HCT116 (cell line): ENCODE data around the gene MTA1. TPM values are rescaled to one million over a fixed set of nuclear protein-coding genes. Genes with fewer than 3 reads are reported as not detected.

Experiments
- ATAC-seq: fragments of 200-7000 bp; cut with Tn5 transposase; 2 replicates; pipeline ENCODE4 v1.9.1; 2020; ENCODE audit warnings: mild to moderate bottlenecking, moderate library complexity
- BruUV-seq: library from RNA; stranded (reverse); fragments of 400-500 nt; replicated peaks from 2 replicates; lab custom pipeline; 2021; lab: Mats Ljungman, UMichigan
- CTCF ChIA-PET: fragments of 300-600 bp; sonication (Branson Sonifier 250); formaldehyde crosslinking; loops from one replicate; lab custom pipeline; 2021; ENCODE audit warnings: antibody characterized with exemption; lab: Charles Lee
- POLR2A ChIA-PET: fragments of 300-600, 350-600 bp; sonication (Branson Sonifier 250); formaldehyde crosslinking; loops from one replicate; lab custom pipeline; 2021; ENCODE audit warnings: antibody characterized with exemption; lab: Charles Lee
- RAD21 ChIA-PET, 2 experiments: fragments of 300-600 bp; sonication (Branson Sonifier 250); formaldehyde crosslinking; loops; one replicate each; lab custom pipeline; 2023; ENCODE audit warnings: low total read pairs in 2 of 2; ENCODE audit not compliant: uncharacterized antibody in 2 of 2, unreplicated experiment in 2 of 2, low non-redundant PET in 1 of 2; lab: Charles Lee
- DNase-seq: peaks from one replicate; pipeline ENCODE4 v3.0.0-alpha.2; 2010; ENCODE audit warnings: low read depth, low spot score
- H2AFZ ChIP-seq: fragments of 200-600 bp; shearing (Covaris generic), sonication (generic); 2 replicates; pipeline ENCODE4 v1.6.1; 2017; ENCODE audit warnings: low read depth, mixed run types, mixed read lengths, antibody characterized with exemption, low read length; ENCODE audit not compliant: poor library complexity, severe bottlenecking
- H3K27ac ChIP-seq: 2 replicates; pipeline ENCODE4 v1.5.1; 2012; ENCODE audit warnings: low read depth, low read length
- H3K27me3 ChIP-seq: fragments of 200-600 bp; sonication (generic); 2 replicates; pipeline ENCODE4 v1.6.1; 2016; ENCODE audit warnings: mixed run types, low read length, mixed read lengths; ENCODE audit not compliant: insufficient read depth
- H3K36me3 ChIP-seq, 2 experiments: fragments of 200-500 bp in 1 of 2; fragments of 200-600 bp in 1 of 2; sonication (Bioruptor generic) in 1 of 2; sonication (generic) in 1 of 2; 2 replicates each; pipeline versions ENCODE4 v1.5.1 to v1.6.1; 2014 to 2016; ENCODE audit warnings: low read length in 2 of 2, inconsistent platforms in 1 of 2, mixed read lengths in 1 of 2, mixed run types in 1 of 2; ENCODE audit not compliant: insufficient read depth in 2 of 2, control insufficient read depth in 1 of 2
- H3K4me1 ChIP-seq, 2 experiments: fragments of 200-600 bp in 1 of 2; sonication (generic) in 1 of 2; 2 replicates each; pipeline versions ENCODE4 v1.5.1 to v1.6.1; 2012 to 2017; ENCODE audit warnings: low read length in 2 of 2, inconsistent platforms in 1 of 2, mild to moderate bottlenecking in 1 of 2, mixed read lengths in 1 of 2, mixed run types in 1 of 2, moderate library complexity in 1 of 2; ENCODE audit not compliant: insufficient read depth in 2 of 2, control insufficient read depth in 1 of 2
- H3K4me2 ChIP-seq: fragments of 200-600 bp; sonication (generic); 2 replicates; pipeline ENCODE4 v1.6.1; 2017; ENCODE audit warnings: mixed run types, low read length, mixed read lengths
- H3K4me3 ChIP-seq, 2 experiments: fragments of 200-600 bp in 1 of 2; sonication (generic) in 1 of 2; replicated peaks in 1 of 2; 2 replicates each; pipeline ENCODE4 v1.5.1; 2011 to 2016; ENCODE audit warnings: low read length in 2 of 2, control low read depth in 1 of 2, low read depth in 1 of 2, mild to moderate bottlenecking in 1 of 2, mixed read lengths in 1 of 2, mixed run types in 1 of 2
- H3K79me2 ChIP-seq: fragments of 200-600 bp; sonication (generic); 2 replicates; pipeline ENCODE4 v1.6.1; 2017; ENCODE audit warnings: mild to moderate bottlenecking, mixed run types, low read length, moderate library complexity, mixed read lengths; ENCODE audit not compliant: insufficient read depth
- H3K9ac ChIP-seq: fragments of 200-600 bp; sonication (generic); 2 replicates; pipeline ENCODE4 v1.6.1; 2016; ENCODE audit warnings: low read length, mixed read lengths
- H3K9me2 ChIP-seq: fragments of 200-600 bp; sonication (generic), shearing (Covaris generic); 2 replicates; pipeline ENCODE4 v1.6.1; 2017; ENCODE audit warnings: mixed run types, mild to moderate bottlenecking, moderate library complexity; ENCODE audit not compliant: insufficient read depth
- H3K9me3 ChIP-seq, 2 experiments: fragments of 200-500 bp in 1 of 2; fragments of 200-600 bp in 1 of 2; sonication (Bioruptor generic) in 1 of 2; sonication (generic) in 1 of 2; 2 replicates each; pipeline ENCODE4 v1.6.1; 2014 to 2017; ENCODE audit warnings: low read length in 2 of 2, mixed read lengths in 2 of 2, inconsistent platforms in 1 of 2, low read depth in 1 of 2, mild to moderate bottlenecking in 1 of 2, mixed run types in 1 of 2, moderate library complexity in 1 of 2; ENCODE audit not compliant: control insufficient read depth in 1 of 2, insufficient read depth in 1 of 2
- H4K20me1 ChIP-seq: fragments of 200-600 bp; sonication (generic), shearing (Covaris generic); 2 replicates; pipeline ENCODE4 v1.6.1; 2017; ENCODE audit warnings: mixed run types, mild to moderate bottlenecking, moderate library complexity; ENCODE audit not compliant: insufficient read depth
- ATF3 ChIP-seq: IDR thresholded peaks from 2 replicates; pipeline ENCODE4 v1.6.1; 2012
- CBX3 ChIP-seq: IDR thresholded peaks from 2 replicates; pipeline ENCODE4 v1.6.1; 2012; ENCODE audit warnings: low read depth
- CEBPB ChIP-seq: IDR thresholded peaks from 2 replicates; pipeline ENCODE4 v1.6.1; 2012; ENCODE audit warnings: low read depth
- CTCF ChIP-seq, 3 experiments: fragments of 200-600 bp in 1 of 3; sonication (generic) in 1 of 3; IDR thresholded peaks in 2 of 3; conservative IDR thresholded peaks in 1 of 3; 2 replicates each; pipeline ENCODE4 v1.5.1; 2012 to 2017; ENCODE audit warnings: low read depth in 2 of 3, low read length in 2 of 3, antibody characterized with exemption in 1 of 3, borderline replicate concordance in 1 of 3, control low read depth in 1 of 3, mild to moderate bottlenecking in 1 of 3, mixed read lengths in 1 of 3, mixed run types in 1 of 3, moderate library complexity in 1 of 3; ENCODE audit not compliant: insufficient read depth in 1 of 3
- ELF1 ChIP-seq: IDR thresholded peaks from 2 replicates; pipeline ENCODE4 v1.6.1; 2012; ENCODE audit warnings: low read depth, borderline replicate concordance
- EZH2 ChIP-seq: fragments of 200-600 bp; sonication (generic); IDR thresholded peaks from 2 replicates; pipeline ENCODE4 v1.6.1; 2017; ENCODE audit warnings: antibody characterized with exemption, mixed run types
- JUND ChIP-seq: IDR thresholded peaks from 2 replicates; pipeline ENCODE4 v1.6.1; 2012
- MAX ChIP-seq: IDR thresholded peaks from 2 replicates; pipeline ENCODE4 v1.6.1; 2012
- RAD21 ChIP-seq: IDR thresholded peaks from 2 replicates; pipeline ENCODE4 v1.6.1; 2012; ENCODE audit warnings: low read depth, mild to moderate bottlenecking
- SIN3A ChIP-seq: IDR thresholded peaks from 2 replicates; pipeline ENCODE4 v1.6.1; 2012; ENCODE audit warnings: low read depth
- SP1 ChIP-seq: IDR thresholded peaks from 2 replicates; pipeline ENCODE4 v1.6.1; 2012; ENCODE audit warnings: low read depth
- SRF ChIP-seq: IDR thresholded peaks from 2 replicates; pipeline ENCODE4 v1.6.1; 2012; ENCODE audit warnings: low read depth
- TCF7L2 ChIP-seq: IDR thresholded peaks from 2 replicates; pipeline ENCODE4 v1.7.0; 2011; ENCODE audit warnings: borderline replicate concordance, inconsistent platforms; ENCODE audit not compliant: insufficient read depth, insufficient read length; ENCODE audit errors: extremely low read depth
- ZFX ChIP-seq: fragments of 450-650 bp; IDR thresholded peaks from 2 replicates; pipeline ENCODE4 v1.6.1; 2017
- ZNF274 ChIP-seq: fragments of 200-500 bp; sonication (Bioruptor generic); IDR thresholded peaks from 2 replicates; pipeline ENCODE4 v1.6.1; 2014; ENCODE audit warnings: mild to moderate bottlenecking, low read depth, low read length, inconsistent platforms
- intact Hi-C: fragments of 100-400 bp; cut with micrococcal nuclease; formaldehyde crosslinking; loops from 2 replicates; pipeline ENCODE4 v1.10.0; 2022
- total RNA-seq: library from RNA; stranded (reverse); gene quantifications from one replicate; pipeline ENCODE4 v1.2.1, GENCODE V29; 2021; ENCODE audit not compliant: unreplicated experiment
- TF ChIP-seq, protein P1 (sequence below): IDR thresholded peaks from 2 replicates; pipeline ENCODE4 v1.6.1; 2012; ENCODE audit warnings: low read depth

Gene MTA1
- total RNA-seq, 1 experiment from 2014 or later, result 229 TPM

DNA sequence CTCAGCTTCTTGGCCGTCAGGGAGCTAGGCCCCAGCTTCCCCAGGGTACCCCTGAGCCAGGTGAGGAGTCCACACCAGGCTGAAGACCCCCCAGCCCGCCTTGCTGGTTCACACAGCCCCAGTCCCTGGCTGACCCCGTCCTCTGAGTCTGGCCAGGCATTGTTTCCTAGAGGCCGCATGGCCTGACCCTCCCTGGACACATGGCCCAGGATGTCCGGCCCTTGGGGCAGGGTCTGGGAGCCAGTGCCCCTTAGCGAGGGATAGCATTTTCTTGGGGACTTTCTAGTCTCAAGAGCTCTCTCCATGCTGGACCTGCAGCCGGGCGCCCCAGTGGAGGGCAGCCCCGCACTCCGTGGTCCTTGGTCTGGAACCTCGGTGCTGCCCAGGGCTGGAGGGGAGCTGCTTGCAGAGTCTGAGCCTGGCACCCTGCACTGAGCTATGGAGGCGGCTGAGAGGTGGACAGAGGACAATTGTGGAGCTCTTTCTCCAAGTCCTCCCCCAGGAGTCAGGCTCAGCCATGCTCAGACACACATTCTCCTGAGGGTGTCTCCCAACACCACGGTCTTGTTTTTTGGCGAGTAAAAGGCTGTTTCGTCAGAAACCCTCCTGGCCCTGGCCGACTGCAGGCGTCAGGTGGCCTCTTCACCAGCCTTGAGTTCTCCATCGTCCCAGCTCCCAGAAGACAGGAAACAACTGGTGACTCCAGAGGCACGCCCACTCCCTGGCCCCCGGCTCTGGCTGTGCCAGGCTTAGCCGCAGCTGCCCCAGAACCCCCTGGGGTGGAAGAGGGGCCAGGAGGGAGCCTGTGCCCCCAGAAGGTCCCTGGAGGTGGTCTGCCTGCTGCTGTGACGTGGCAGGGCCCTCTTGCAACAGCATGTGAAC lies 37.4 kb downstream of the MTA1 start:
- H3K9me2 ChIP-seq, result no peaks in the 10 kb centered on the region
- RAD21 ChIA-PET, result no interaction called here
- no peak for DNase-seq
- no peak for ATAC-seq
- no peak overlapping the region for H3K4me2 ChIP-seq
- peaks cover 10 to 11% of the 10 kb centered on the region in 2 experiments; a peak in 3 of 4 replicates for H3K36me3 ChIP-seq
- no peaks in the 10 kb centered on the region for H3K27me3 ChIP-seq
- no TSS peak for BruUV-seq
- no peak for TF ChIP-seq SP1
- TF ChIP-seq SRF, result no peak
- TF ChIP-seq, protein P1, sequence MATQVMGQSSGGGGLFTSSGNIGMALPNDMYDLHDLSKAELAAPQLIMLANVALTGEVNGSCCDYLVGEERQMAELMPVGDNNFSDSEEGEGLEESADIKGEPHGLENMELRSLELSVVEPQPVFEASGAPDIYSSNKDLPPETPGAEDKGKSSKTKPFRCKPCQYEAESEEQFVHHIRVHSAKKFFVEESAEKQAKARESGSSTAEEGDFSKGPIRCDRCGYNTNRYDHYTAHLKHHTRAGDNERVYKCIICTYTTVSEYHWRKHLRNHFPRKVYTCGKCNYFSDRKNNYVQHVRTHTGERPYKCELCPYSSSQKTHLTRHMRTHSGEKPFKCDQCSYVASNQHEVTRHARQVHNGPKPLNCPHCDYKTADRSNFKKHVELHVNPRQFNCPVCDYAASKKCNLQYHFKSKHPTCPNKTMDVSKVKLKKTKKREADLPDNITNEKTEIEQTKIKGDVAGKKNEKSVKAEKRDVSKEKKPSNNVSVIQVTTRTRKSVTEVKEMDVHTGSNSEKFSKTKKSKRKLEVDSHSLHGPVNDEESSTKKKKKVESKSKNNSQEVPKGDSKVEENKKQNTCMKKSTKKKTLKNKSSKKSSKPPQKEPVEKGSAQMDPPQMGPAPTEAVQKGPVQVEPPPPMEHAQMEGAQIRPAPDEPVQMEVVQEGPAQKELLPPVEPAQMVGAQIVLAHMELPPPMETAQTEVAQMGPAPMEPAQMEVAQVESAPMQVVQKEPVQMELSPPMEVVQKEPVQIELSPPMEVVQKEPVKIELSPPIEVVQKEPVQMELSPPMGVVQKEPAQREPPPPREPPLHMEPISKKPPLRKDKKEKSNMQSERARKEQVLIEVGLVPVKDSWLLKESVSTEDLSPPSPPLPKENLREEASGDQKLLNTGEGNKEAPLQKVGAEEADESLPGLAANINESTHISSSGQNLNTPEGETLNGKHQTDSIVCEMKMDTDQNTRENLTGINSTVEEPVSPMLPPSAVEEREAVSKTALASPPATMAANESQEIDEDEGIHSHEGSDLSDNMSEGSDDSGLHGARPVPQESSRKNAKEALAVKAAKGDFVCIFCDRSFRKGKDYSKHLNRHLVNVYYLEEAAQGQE, result no peak
- TF ChIP-seq ELF1, result no peak
- TF ChIP-seq CEBPB, result no peak
- TF ChIP-seq ATF3, result no peak
- TF ChIP-seq MAX, result no peak
- no peak for TF ChIP-seq SIN3A
- no peak for TF ChIP-seq CTCF (IDR thresholded peaks at IDR 0.05 in 2 of 3, conservative IDR thresholded peaks at IDR 0.05 in 1 of 3; ENCODE audit: borderline replicate concordance in 1 of 3, insufficient read depth in 1 of 3, low read depth in 2 of 3, low read length in 2 of 3)
- TF ChIP-seq ZNF274, result no peak
- no peak for TF ChIP-seq CBX3
- no peak for TF ChIP-seq ZFX
- no peak for TF ChIP-seq JUND
- TF ChIP-seq TCF7L2, result no peak
- TF ChIP-seq RAD21, result no peak
- no peak for TF ChIP-seq EZH2
- intact Hi-C loops, result no loop called here
- no peak overlapping the region for H2AFZ ChIP-seq
- H3K9me3 ChIP-seq, result no peaks in the 10 kb centered on the region
- no peak overlapping the region for H3K27ac ChIP-seq
- no peak overlapping the region for H3K9ac ChIP-seq
- H3K4me1 ChIP-seq, result no peaks in the 10 kb centered on the region
- CTCF ChIA-PET, result interaction anchor here (1.5 kb wide), 1 partner anchor 9 kb away, joined by 4 read pairs; no protein-coding TSS in a partner anchor
- POLR2A ChIA-PET, result no interaction called here
- no peaks in the 10 kb centered on the region for H3K79me2 ChIP-seq
- no peaks in the 10 kb centered on the region for H4K20me1 ChIP-seq
- no peak overlapping the region for H3K4me3 ChIP-seq
